ENCODE data around the gene KRTAP10-6.
"Not testable (repeated sequence)": the region's sequence is repeated elsewhere in the genome, so short reads cannot be mapped to it uniquely, and the experiment has no call there.

- not testable (repeated sequence) for TF ChIP-seq CTCF (IDR thresholded peaks at IDR 0.05); ZFX (IDR thresholded peaks at IDR 0.05; ENCODE audit: borderline replicate concordance)
Observed at GRCh38 chr21:44600118-44600978, 8.0 kb upstream of the KRTAP10-6 start, which contains the start of gene KRTAP10-7.

All from 22Rv1 (cell line).